GM18505 (cell line): ENCODE results near the gene MDM2.
"Not testable (repeated sequence)": the region's sequence is repeated elsewhere in the genome, so short reads cannot be mapped to it uniquely, and the experiment has no call there.

Experiments used
- ATAC-seq: cut with Tn5 transposase; IDR thresholded peaks from one replicate; pipeline ENCODE4 v1.9.1; 2021; ENCODE audit not compliant: unreplicated experiment
- POLR2A ChIP-seq: IDR thresholded peaks from 4 replicates; pipeline ENCODE4 v1.6.1; 2011; ENCODE audit warnings: borderline replicate concordance; ENCODE audit not compliant: insufficient read depth, insufficient read length; ENCODE audit errors: extremely low read depth

MDM2 gene

GRCh38 chr12:68806488-68807237 is 1.3 kb upstream of the MDM2 start:
- ATAC-seq: no peak
- no peak for TF ChIP-seq POLR2A

GRCh38 chr12:68807274-68807575 is 752 bp upstream of the MDM2 start:
- ATAC-seq: not testable (repeated sequence)

GRCh38 chr12:68808388-68809189 is 612 bp downstream of the MDM2 start:
- peak; percentile 91 for TF ChIP-seq POLR2A
- peak; percentile 45 for ATAC-seq

- no peak for TF ChIP-seq POLR2A
- no peak for ATAC-seq
Observed at GRCh38 chr12:68809190-68810026, 1.4 kb downstream of the MDM2 start.

- not testable (repeated sequence) for ATAC-seq
Observed at GRCh38 chr12:68810027-68810389, 2.0 kb downstream of the MDM2 start.

GRCh38 chr12:68811573-68811972 is 3.6 kb downstream of the MDM2 start:
- not testable (repeated sequence) for ATAC-seq

GRCh38 chr12:68812553-68813241 is 4.7 kb downstream of the MDM2 start:
- TF ChIP-seq POLR2A: no peak
- ATAC-seq: no peak

- no peak for TF ChIP-seq POLR2A
- no peak for ATAC-seq
Observed at GRCh38 chr12:68813242-68813593, 5.2 kb downstream of the MDM2 start.

GRCh38 chr12:68814490-68815231 is 6.7 kb downstream of the MDM2 start:
- no peak for TF ChIP-seq POLR2A

GRCh38 chr12:68815232-68815927 is 7.4 kb downstream of the MDM2 start:
- ATAC-seq: no peak
- TF ChIP-seq POLR2A: peak; percentile 23

More at GRCh38 chr12:68814490-68815231, 6.7 kb downstream of the MDM2 start:
- no peak for ATAC-seq

- no peak for TF ChIP-seq POLR2A
- ATAC-seq: no peak
Observed at GRCh38 chr12:68815928-68816800, 8.2 kb downstream of the MDM2 start.

- not testable (repeated sequence) for ATAC-seq
Observed at GRCh38 chr12:68819481-68819880, 11.5 kb downstream of the MDM2 start.
